B cell (primary cell): ENCODE measurements around the gene MRPS24.
"Not testable (repeated sequence)": the region's sequence is repeated elsewhere in the genome, so short reads cannot be mapped to it uniquely, and the experiment has no call there.

Source experiments
- EZH2 ChIP-seq: IDR thresholded peaks from 2 replicates; pipeline ENCODE4 v1.6.1; 2012; ENCODE audit warnings: borderline replicate concordance, low read depth, mild to moderate bottlenecking, moderate library complexity, low read length; ENCODE audit not compliant: insufficient read depth, poor library complexity, severe bottlenecking
- TF ChIP-seq, protein P1 (sequence below): fragments of 200-600 bp; IDR thresholded peaks from one replicate; pipeline ENCODE4 v1.8.0; 2022; ENCODE audit warnings: antibody characterized with exemption, mild to moderate bottlenecking

DNA sequence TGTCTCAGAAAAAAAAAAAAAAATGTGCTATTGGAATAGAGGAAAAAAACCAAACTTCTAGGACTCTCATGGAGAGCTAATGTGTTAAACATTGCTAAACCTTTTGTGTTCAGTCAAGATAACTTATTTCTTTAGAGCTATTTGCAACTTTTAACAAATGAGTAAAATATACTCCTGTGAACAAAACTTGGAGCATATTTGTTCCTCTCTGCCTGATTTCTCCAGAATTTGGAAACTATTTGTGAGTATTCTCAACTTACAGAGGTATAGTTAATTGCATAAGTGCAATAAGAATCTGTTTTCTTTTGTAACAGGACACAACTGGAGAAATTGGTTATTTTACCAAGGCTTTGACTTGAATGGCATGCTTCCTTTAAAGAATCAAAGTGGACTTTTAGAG, 38.4 kb downstream of the MRPS24 start:
- TF ChIP-seq, protein P1, sequence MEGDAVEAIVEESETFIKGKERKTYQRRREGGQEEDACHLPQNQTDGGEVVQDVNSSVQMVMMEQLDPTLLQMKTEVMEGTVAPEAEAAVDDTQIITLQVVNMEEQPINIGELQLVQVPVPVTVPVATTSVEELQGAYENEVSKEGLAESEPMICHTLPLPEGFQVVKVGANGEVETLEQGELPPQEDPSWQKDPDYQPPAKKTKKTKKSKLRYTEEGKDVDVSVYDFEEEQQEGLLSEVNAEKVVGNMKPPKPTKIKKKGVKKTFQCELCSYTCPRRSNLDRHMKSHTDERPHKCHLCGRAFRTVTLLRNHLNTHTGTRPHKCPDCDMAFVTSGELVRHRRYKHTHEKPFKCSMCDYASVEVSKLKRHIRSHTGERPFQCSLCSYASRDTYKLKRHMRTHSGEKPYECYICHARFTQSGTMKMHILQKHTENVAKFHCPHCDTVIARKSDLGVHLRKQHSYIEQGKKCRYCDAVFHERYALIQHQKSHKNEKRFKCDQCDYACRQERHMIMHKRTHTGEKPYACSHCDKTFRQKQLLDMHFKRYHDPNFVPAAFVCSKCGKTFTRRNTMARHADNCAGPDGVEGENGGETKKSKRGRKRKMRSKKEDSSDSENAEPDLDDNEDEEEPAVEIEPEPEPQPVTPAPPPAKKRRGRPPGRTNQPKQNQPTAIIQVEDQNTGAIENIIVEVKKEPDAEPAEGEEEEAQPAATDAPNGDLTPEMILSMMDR: not testable (repeated sequence)
- not testable (repeated sequence) for TF ChIP-seq EZH2
